Stomach smooth muscle (tissue), 2 donors: ENCODE data around the gene XKR3.

Experiments
- H3K27ac ChIP-seq: one replicate; pipeline ENCODE4 v1.7.0; 2013; ENCODE audit warnings: mild to moderate bottlenecking, low read length, inconsistent platforms
- H3K27me3 ChIP-seq, 2 donors: one replicate each; pipeline ENCODE4 v1.7.0; 2013; ENCODE audit warnings: low read length in 2 of 2; ENCODE audit not compliant: insufficient read depth in 2 of 2, control insufficient read depth in 1 of 2
- H3K36me3 ChIP-seq, 2 donors: one replicate each; pipeline ENCODE4 v1.7.0; 2013; ENCODE audit warnings: low read length in 2 of 2; ENCODE audit not compliant: control insufficient read depth in 2 of 2, insufficient read depth in 2 of 2
- H3K4me1 ChIP-seq: one replicate; pipeline ENCODE4 v1.7.0; 2013; ENCODE audit warnings: low read length; ENCODE audit not compliant: control insufficient read depth, insufficient read depth
- H3K4me3 ChIP-seq, 2 donors: one replicate each; pipeline ENCODE4 v1.7.0; 2013; ENCODE audit warnings: low read length in 2 of 2
- H3K9ac ChIP-seq, 2 donors: one replicate each; pipeline ENCODE4 v1.7.0; 2013; ENCODE audit warnings: low read length in 2 of 2, mild to moderate bottlenecking in 1 of 2
- H3K9me3 ChIP-seq, 2 donors: one replicate each; pipeline ENCODE4 v1.7.0; 2013; ENCODE audit warnings: low read length in 2 of 2; ENCODE audit not compliant: control insufficient read depth in 2 of 2
- donor health status: healthy.
- donor health status: Pancreatic carcinoma.

Gene XKR3

GRCh38 chr22:16838073-16838472 lies 12.9 kb upstream of the XKR3 start:
- H3K9ac ChIP-seq: no peak overlapping the region
- H3K27ac ChIP-seq: no peak overlapping the region
- no peaks in the 10 kb centered on the region for H3K4me1 ChIP-seq
- H3K9me3 ChIP-seq: peaks cover 0 to 7% of the 10 kb centered on the region in 2 donors
- no peaks in the 10 kb centered on the region for H3K36me3 ChIP-seq
- no peak overlapping the region for H3K4me3 ChIP-seq
- H3K27me3 ChIP-seq: no peaks in the 10 kb centered on the region

- Histone ChIP-seq H3K36me3 (no peaks in the 10 kb centered on the region), H3K9me3 (peaks cover 0 to 7% of the 10 kb centered on the region in 2 donors), H3K27ac (no peak overlapping the region), H3K9ac (no peak overlapping the region), H3K4me3 (no peak overlapping the region), H3K4me1 (no peaks in the 10 kb centered on the region), H3K27me3 (no peaks in the 10 kb centered on the region)
Observed at GRCh38 chr22:16834971-16835370, 9.8 kb upstream of the XKR3 start.

GRCh38 chr22:16831257-16831656 lies 6.0 kb upstream of the XKR3 start:
- Histone ChIP-seq H3K9me3 (peaks cover 0 to 7% of the 10 kb centered on the region in 2 donors), H3K27ac (no peak overlapping the region), H3K9ac (no peak overlapping the region), H3K36me3 (no peaks in the 10 kb centered on the region), H3K27me3 (no peaks in the 10 kb centered on the region), H3K4me1 (no peaks in the 10 kb centered on the region), H3K4me3 (no peak overlapping the region)

DNA sequence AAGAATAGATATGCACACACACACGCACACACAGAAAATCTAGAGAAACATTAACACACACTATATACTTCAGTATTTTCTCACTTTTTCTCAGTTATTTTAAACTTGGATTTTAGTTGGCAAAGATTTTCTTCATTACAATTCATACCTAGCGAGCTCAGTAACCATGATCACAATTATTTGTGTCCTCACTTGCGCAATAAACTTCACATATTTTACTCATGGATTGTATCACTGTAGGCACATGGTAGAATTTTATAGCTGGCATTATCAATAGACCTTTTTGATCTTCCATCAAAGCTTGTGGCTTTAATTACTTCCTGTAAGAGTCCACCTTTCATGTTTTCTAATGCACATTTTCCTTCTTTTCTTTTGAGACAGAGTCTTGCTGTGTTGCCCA lies 4.8 kb upstream of the XKR3 start:
- Histone ChIP-seq H3K4me1 (no peaks in the 10 kb centered on the region), H3K9me3 (peaks cover 0 to 7% of the 10 kb centered on the region in 2 donors), H3K36me3 (no peaks in the 10 kb centered on the region), H3K27ac (no peak overlapping the region), H3K4me3 (no peak overlapping the region), H3K9ac (no peak overlapping the region), H3K27me3 (no peaks in the 10 kb centered on the region)

- no peak overlapping the region for H3K27ac ChIP-seq
- no peaks in the 10 kb centered on the region for H3K4me1 ChIP-seq
- no peak overlapping the region for H3K4me3 ChIP-seq
- no peak overlapping the region for H3K9ac ChIP-seq
- H3K27me3 ChIP-seq: no peaks in the 10 kb centered on the region
- H3K9me3 ChIP-seq: peaks cover 0 to 3% of the 10 kb centered on the region in 2 donors
- H3K36me3 ChIP-seq: no peaks in the 10 kb centered on the region
Observed at GRCh38 chr22:16828876-16829275, 3.7 kb upstream of the XKR3 start.

- H3K9me3 ChIP-seq: no peaks in the 10 kb centered on the region
- H3K4me1 ChIP-seq: no peaks in the 10 kb centered on the region
- no peaks in the 10 kb centered on the region for H3K27me3 ChIP-seq
- H3K36me3 ChIP-seq: no peaks in the 10 kb centered on the region
- H3K9ac ChIP-seq: no peak overlapping the region
- H3K27ac ChIP-seq: no peak overlapping the region
- H3K4me3 ChIP-seq: no peak overlapping the region
Observed at GRCh38 chr22:16827506-16827905, 2.3 kb upstream of the XKR3 start.

DNA sequence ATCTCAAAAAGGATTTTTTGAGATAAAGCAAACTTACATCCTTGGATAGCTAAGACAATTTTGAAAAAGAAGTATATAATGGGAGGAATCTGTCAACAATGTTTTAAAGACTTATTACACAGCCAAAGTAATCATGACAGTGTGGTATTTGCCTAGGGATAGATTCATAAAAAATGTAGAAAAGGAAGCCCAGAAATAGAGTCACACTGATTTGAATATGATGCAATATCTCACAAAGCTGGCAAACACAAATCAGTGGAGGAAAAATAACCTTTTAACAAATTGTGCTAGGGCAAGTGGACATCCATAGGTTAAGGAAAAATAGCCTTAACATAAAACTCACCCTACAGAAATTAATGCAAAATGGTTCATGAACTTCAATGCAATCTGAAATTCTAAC lies 6.0 kb downstream of the XKR3 start:
- H3K4me3 ChIP-seq: no peak overlapping the region
- H3K27ac ChIP-seq: no peak overlapping the region
- H3K9ac ChIP-seq: no peak overlapping the region
- H3K9me3 ChIP-seq: no peaks in the 10 kb centered on the region
- no peaks in the 10 kb centered on the region for H3K27me3 ChIP-seq
- no peaks in the 10 kb centered on the region for H3K36me3 ChIP-seq
- no peaks in the 10 kb centered on the region for H3K4me1 ChIP-seq

- no peaks in the 10 kb centered on the region for H3K4me1 ChIP-seq
- no peak overlapping the region for H3K4me3 ChIP-seq
- H3K36me3 ChIP-seq: no peaks in the 10 kb centered on the region
- H3K27ac ChIP-seq: no peak overlapping the region
- no peaks in the 10 kb centered on the region for H3K27me3 ChIP-seq
- H3K9me3 ChIP-seq: no peaks in the 10 kb centered on the region
- no peak overlapping the region for H3K9ac ChIP-seq
Observed at GRCh38 chr22:16818538-16818937, 6.7 kb downstream of the XKR3 start.

GRCh38 chr22:16815073-16815472 lies 10.1 kb downstream of the XKR3 start:
- Histone ChIP-seq H3K9me3 (no peaks in the 10 kb centered on the region), H3K36me3 (no peaks in the 10 kb centered on the region)

GRCh38 chr22:16810188-16810802 lies 14.9 kb downstream of the XKR3 start:
- Histone ChIP-seq H3K4me3 (no peak overlapping the region), H3K36me3 (no peaks in the 10 kb centered on the region), H3K4me1 (no peaks in the 10 kb centered on the region), H3K27ac (no peak overlapping the region), H3K9ac (no peak overlapping the region), H3K27me3 (no peaks in the 10 kb centered on the region), H3K9me3 (no peaks in the 10 kb centered on the region)

More at GRCh38 chr22:16815073-16815472, 10.1 kb downstream of the XKR3 start:
- H3K9ac ChIP-seq: no peak overlapping the region
- no peak overlapping the region for H3K27ac ChIP-seq
- H3K4me3 ChIP-seq: no peak overlapping the region
- H3K27me3 ChIP-seq: no peaks in the 10 kb centered on the region
- no peaks in the 10 kb centered on the region for H3K4me1 ChIP-seq

- Histone ChIP-seq H3K4me3 (no peak overlapping the region), H3K9me3 (no peaks in the 10 kb centered on the region)
Observed at GRCh38 chr22:16808744-16809143, 16.5 kb downstream of the XKR3 start.

More at GRCh38 chr22:16808744-16809143, 16.5 kb downstream of the XKR3 start:
- H3K27ac ChIP-seq: no peak overlapping the region
- no peaks in the 10 kb centered on the region for H3K36me3 ChIP-seq
- no peaks in the 10 kb centered on the region for H3K4me1 ChIP-seq
- no peaks in the 10 kb centered on the region for H3K27me3 ChIP-seq
- no peak overlapping the region for H3K9ac ChIP-seq
